ENCODE results near the gene PXDN. TPM values are rescaled to one million over a fixed set of nuclear protein-coding genes. Genes with fewer than 3 reads are reported as not detected.
"Not testable (repeated sequence)": the region's sequence is repeated elsewhere in the genome, so short reads cannot be mapped to it uniquely, and the experiment has no call there.

PXDN gene
- total and polyA plus RNA-seq, 11 donors = 5.9 to 83.7 (median 28.2) TPM

- no peak for ATAC-seq
- no peak for TF ChIP-seq POLR2A (IDR thresholded peaks at IDR 0.05)
- TF ChIP-seq, protein P1, sequence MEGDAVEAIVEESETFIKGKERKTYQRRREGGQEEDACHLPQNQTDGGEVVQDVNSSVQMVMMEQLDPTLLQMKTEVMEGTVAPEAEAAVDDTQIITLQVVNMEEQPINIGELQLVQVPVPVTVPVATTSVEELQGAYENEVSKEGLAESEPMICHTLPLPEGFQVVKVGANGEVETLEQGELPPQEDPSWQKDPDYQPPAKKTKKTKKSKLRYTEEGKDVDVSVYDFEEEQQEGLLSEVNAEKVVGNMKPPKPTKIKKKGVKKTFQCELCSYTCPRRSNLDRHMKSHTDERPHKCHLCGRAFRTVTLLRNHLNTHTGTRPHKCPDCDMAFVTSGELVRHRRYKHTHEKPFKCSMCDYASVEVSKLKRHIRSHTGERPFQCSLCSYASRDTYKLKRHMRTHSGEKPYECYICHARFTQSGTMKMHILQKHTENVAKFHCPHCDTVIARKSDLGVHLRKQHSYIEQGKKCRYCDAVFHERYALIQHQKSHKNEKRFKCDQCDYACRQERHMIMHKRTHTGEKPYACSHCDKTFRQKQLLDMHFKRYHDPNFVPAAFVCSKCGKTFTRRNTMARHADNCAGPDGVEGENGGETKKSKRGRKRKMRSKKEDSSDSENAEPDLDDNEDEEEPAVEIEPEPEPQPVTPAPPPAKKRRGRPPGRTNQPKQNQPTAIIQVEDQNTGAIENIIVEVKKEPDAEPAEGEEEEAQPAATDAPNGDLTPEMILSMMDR (IDR thresholded peaks at IDR 0.05) = no peak
- Histone ChIP-seq H3K36me3 (no peaks in the 10 kb centered on the region), H3K27me3 (no peaks in the 10 kb centered on the region), H3K9me3 (no peaks in the 10 kb centered on the region), H3K4me1 (peaks cover 0 to 29% (median 9%) of the 10 kb centered on the region in 12 donors), H3K4me3 (no peak overlapping the region), H3K27ac (no peak overlapping the region)
- intact Hi-C loops (cut with DNase I) = no loop called here
- 82 to 97% (median 90%) methylated on average over 4 to 7 of the region's 7 CpGs for WGBS, 4 donors
- no peak for DNase-seq
Observed at GRCh38 chr2:1702186-1702565, 42.1 kb downstream of the PXDN start.

DNA sequence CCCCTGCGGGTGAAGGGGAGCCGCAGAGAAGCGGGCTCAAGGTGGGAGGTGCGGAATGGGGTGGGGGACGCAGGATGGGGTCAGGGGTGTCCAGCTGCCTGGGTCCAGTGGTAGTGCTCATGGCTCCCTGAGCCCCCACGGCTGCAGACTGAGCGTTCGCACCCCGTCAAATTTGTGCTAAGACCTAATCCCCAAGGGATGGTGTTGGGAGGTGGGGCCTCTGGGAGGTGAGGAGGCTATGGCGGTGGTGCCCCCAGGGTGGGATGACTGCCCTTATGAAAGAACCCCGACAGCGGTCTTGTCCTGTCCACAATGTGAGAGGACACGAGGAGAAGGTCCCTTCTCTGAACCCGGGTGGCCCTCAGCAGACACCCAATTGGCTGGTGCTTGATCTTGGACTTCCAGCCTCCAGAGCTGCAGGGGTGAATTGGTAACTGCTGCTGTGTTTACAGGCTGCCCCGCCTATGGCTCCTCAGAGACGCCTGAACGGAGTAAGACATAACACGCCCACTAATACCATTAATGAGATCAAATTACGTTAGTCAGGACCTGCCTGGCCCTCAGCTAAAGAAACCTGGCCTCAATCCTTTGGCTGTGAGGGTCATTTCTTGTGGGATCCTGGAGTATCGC lies 42.6 kb downstream of the PXDN start:
- H3K27ac ChIP-seq = no peak overlapping the region
- peaks cover 0 to 4% (median 0%) of the 10 kb centered on the region in 12 donors for H3K9me3 ChIP-seq
- no peaks in the 10 kb centered on the region for H3K36me3 ChIP-seq
- peak in 2 of 4 donors; percentile 17 to 18 for ATAC-seq
- TF ChIP-seq, protein P1 (IDR thresholded peaks at IDR 0.05) = no peak
- no peak for TF ChIP-seq POLR2A (IDR thresholded peaks at IDR 0.05)
- 86 to 88% (median 87%) methylated on average over 20 of the region's 20 CpGs for WGBS, 4 donors
- intact Hi-C loops (cut with DNase I) = no loop called here
- no peaks in the 10 kb centered on the region for H3K27me3 ChIP-seq
- peaks cover 0 to 29% (median 9%) of the 10 kb centered on the region in 12 donors for H3K4me1 ChIP-seq
- H3K4me3 ChIP-seq = no peak overlapping the region
- DNase-seq = no peak

- Histone ChIP-seq H3K4me3 (no peak overlapping the region), H3K36me3 (no peaks in the 10 kb centered on the region), H3K4me1 (peaks cover 0 to 29% (median 9%) of the 10 kb centered on the region in 12 donors), H3K9me3 (peaks cover 0 to 10% (median 0%) of the 10 kb centered on the region in 12 donors), H3K27ac (no peak overlapping the region), H3K27me3 (no peaks in the 10 kb centered on the region)
- no peak for ATAC-seq
- intact Hi-C loops (cut with DNase I) = no loop called here
- WGBS, 4 donors = 66 to 82% (median 75%) methylated on average over 9 of the region's 9 CpGs
- no peak for DNase-seq
- TF ChIP-seq, protein P1 (IDR thresholded peaks at IDR 0.05) = no peak
- TF ChIP-seq POLR2A (IDR thresholded peaks at IDR 0.05) = no peak
Observed at GRCh38 chr2:1701020-1701419, 43.3 kb downstream of the PXDN start.

DNA sequence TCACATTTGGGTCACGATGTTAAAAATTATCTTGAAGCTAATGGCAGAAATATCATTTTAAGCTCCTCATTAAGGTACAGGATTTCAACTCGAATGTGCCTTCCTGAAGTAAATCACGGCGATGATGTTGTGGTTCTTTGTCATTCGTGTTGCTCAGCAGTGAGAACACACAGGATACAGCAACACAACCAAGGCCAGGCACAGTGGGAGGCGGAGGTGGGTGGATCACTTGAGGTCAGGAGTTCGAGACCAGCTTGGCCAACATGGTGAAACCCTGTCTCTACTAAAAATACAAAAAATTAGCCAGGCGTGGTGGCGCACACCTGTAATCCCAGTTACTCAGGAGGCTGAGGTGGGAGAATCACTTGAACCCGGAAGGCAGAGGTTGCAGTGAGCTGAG lies 43.9 kb downstream of the PXDN start:
- DNase-seq; intact Hi-C loops (cut with DNase I); H3K36me3 ChIP-seq; H3K27me3 ChIP-seq; H3K27ac ChIP-seq; H3K4me3 ChIP-seq; ATAC-seq: not testable (repeated sequence)
- 94 to 95% (median 94%) methylated on average over 10 of the region's 10 CpGs for WGBS, 4 donors
- Histone ChIP-seq H3K4me1 (peaks cover 0 to 26% (median 9%) of the 10 kb centered on the region in 12 donors), H3K9me3 (peaks cover 0 to 11% (median 0%) of the 10 kb centered on the region in 12 donors)

Data from heart left ventricle (tissue), 16 donors.